Lung (tissue), 12 donors: ENCODE data around the gene GLT6D1. TPM values are rescaled to one million over a fixed set of nuclear protein-coding genes. Genes with fewer than 3 reads are reported as not detected.

Experiments
- ATAC-seq: fragments of 200-7000 bp; cut with Tn5 transposase; one replicate; pipeline ENCODE4 v1.9.1; 2020; ENCODE audit warnings: moderate number of reproducible peaks; ENCODE audit not compliant: insufficient read depth, low FRiP score
- DNase-seq, 3 donors: peaks; one replicate each; pipeline ENCODE4 v3.0.0-alpha.2; 2013 to 2017
- H3K27ac ChIP-seq, 2 donors: one replicate each; pipeline ENCODE4 v1.5.1; 2013; ENCODE audit warnings: mild to moderate bottlenecking in 2 of 2, moderate library complexity in 2 of 2, control low read depth in 1 of 2, inconsistent platforms in 1 of 2, low read depth in 1 of 2, low read length in 1 of 2
- H3K27me3 ChIP-seq, 3 donors: one replicate each; pipeline ENCODE4 v1.5.1; 2013; ENCODE audit warnings: low read length in 2 of 3; ENCODE audit not compliant: control insufficient read depth in 3 of 3, insufficient read depth in 3 of 3
- H3K36me3 ChIP-seq, 4 donors: one replicate each; pipeline ENCODE4 v1.5.1; 2013; ENCODE audit warnings: low read length in 4 of 4, mild to moderate bottlenecking in 1 of 4, moderate library complexity in 1 of 4; ENCODE audit not compliant: control insufficient read depth in 4 of 4, insufficient read depth in 4 of 4
- H3K4me1 ChIP-seq, 5 donors: one replicate each; pipeline ENCODE4 v1.5.1; 2013; ENCODE audit warnings: low read length in 5 of 5, mild to moderate bottlenecking in 2 of 5, moderate library complexity in 1 of 5; ENCODE audit not compliant: control insufficient read depth in 5 of 5, insufficient read depth in 5 of 5
- H3K4me3 ChIP-seq: one replicate; pipeline ENCODE4 v1.5.1; 2013; ENCODE audit warnings: mild to moderate bottlenecking, control low read depth, moderate library complexity
- H3K9ac ChIP-seq, 2 donors: one replicate each; pipeline ENCODE4 v1.5.1; 2013; ENCODE audit warnings: low read length in 2 of 2, control low read depth in 1 of 2; ENCODE audit not compliant: insufficient read depth in 1 of 2
- H3K9me3 ChIP-seq, 4 donors: one replicate each; pipeline ENCODE4 v1.5.1; 2013; ENCODE audit warnings: low read length in 3 of 4, mild to moderate bottlenecking in 1 of 4, moderate library complexity in 1 of 4; ENCODE audit not compliant: control insufficient read depth in 4 of 4, insufficient read depth in 3 of 4
- WGBS, 2 donors: extraction: QIAGEN DNeasy Blood & Tissue Kit; methylation state at CpG; one replicate each; pipeline ENCODE4 v1.1.7; 2013; 5-methylcytosine and 5-hydroxymethylcytosine counted together
- polyA plus RNA-seq, 2 donors: library from polyadenylated mRNA; stranded (reverse); fragments of 200-250 nt; gene quantifications; one replicate each; pipeline ENCODE4 v1.2.1, GENCODE V29; 2013
- total RNA-seq, 2 donors: library from RNA; depleted of rRNA in 1 of 2; stranded (reverse); fragments of >200 nt in 1 of 2; gene quantifications; one replicate each; pipeline ENCODE4 v1.2.1, GENCODE V29; 2014 to 2021
- TF ChIP-seq, protein P1 (sequence below): IDR thresholded peaks from 2 replicates; pipeline ENCODE4 v1.5.1; 2012; ENCODE audit warnings: mild to moderate bottlenecking; ENCODE audit errors: control extremely low read depth, extremely low read depth
- donor health status: control.
- donor health status: control.
- donor health status: Bipolar disorder and iron deficiency.
- donor health status: healthy.
- donor health status: DM: yes; HTN: yes; CAD: no.

Gene GLT6D1
- total and polyA plus RNA-seq, 4 donors, result not detected

- peaks cover 0 to 5% (median 0%) of the 10 kb centered on the region in 3 donors for H3K27me3 ChIP-seq
- 56 to 74% methylated on average over 5 of the region's 5 CpGs for WGBS, 2 donors
- H3K36me3 ChIP-seq, result no peaks in the 10 kb centered on the region
- H3K4me1 ChIP-seq, result peaks cover 0 to 3% (median 0%) of the 10 kb centered on the region in 5 donors
- H3K9me3 ChIP-seq, result peaks cover 0 to 3% (median 0%) of the 10 kb centered on the region in 4 donors
- peak in 1 of 3 donors; percentile 1 for DNase-seq
- no peak overlapping the region for H3K4me3 ChIP-seq
- H3K27ac ChIP-seq, result no peak overlapping the region
- TF ChIP-seq, protein P1, sequence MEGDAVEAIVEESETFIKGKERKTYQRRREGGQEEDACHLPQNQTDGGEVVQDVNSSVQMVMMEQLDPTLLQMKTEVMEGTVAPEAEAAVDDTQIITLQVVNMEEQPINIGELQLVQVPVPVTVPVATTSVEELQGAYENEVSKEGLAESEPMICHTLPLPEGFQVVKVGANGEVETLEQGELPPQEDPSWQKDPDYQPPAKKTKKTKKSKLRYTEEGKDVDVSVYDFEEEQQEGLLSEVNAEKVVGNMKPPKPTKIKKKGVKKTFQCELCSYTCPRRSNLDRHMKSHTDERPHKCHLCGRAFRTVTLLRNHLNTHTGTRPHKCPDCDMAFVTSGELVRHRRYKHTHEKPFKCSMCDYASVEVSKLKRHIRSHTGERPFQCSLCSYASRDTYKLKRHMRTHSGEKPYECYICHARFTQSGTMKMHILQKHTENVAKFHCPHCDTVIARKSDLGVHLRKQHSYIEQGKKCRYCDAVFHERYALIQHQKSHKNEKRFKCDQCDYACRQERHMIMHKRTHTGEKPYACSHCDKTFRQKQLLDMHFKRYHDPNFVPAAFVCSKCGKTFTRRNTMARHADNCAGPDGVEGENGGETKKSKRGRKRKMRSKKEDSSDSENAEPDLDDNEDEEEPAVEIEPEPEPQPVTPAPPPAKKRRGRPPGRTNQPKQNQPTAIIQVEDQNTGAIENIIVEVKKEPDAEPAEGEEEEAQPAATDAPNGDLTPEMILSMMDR, result no peak
- H3K9ac ChIP-seq, result no peak overlapping the region
- no peak for ATAC-seq
Observed at GRCh38 chr9:135600296-135600817, 39.0 kb downstream of the GLT6D1 start.

- Histone ChIP-seq H3K9me3 (peaks cover 0 to 4% (median 1%) of the 10 kb centered on the region in 4 donors), H3K27me3 (peaks cover 0 to 5% (median 0%) of the 10 kb centered on the region in 3 donors), H3K27ac (no peak overlapping the region), H3K4me1 (no peaks in the 10 kb centered on the region), H3K4me3 (no peak overlapping the region), H3K9ac (no peak overlapping the region), H3K36me3 (no peaks in the 10 kb centered on the region)
- DNase-seq (no peak), ATAC-seq (no peak)
- 42 to 62% methylated on average over 2 of the region's 2 CpGs for WGBS, 2 donors
- TF ChIP-seq, protein P1, result no peak
Observed at GRCh38 chr9:135596211-135596610, 43.1 kb downstream of the GLT6D1 start.

GRCh38 chr9:135592625-135593024, 46.7 kb downstream of the GLT6D1 start:
- Histone ChIP-seq H3K27me3 (peaks cover 0 to 5% (median 0%) of the 10 kb centered on the region in 3 donors), H3K4me3 (no peak overlapping the region), H3K9ac (no peak overlapping the region), H3K27ac (no peak overlapping the region), H3K4me1 (no peaks in the 10 kb centered on the region), H3K9me3 (peaks cover 0 to 4% (median 1%) of the 10 kb centered on the region in 4 donors), H3K36me3 (no peaks in the 10 kb centered on the region)
- no peak for ATAC-seq
- TF ChIP-seq, protein P1, result no peak
- WGBS, 2 donors, result 86 to 93% methylated on average over 12 to 13 of the region's 13 CpGs
- no peak for DNase-seq

DNA sequence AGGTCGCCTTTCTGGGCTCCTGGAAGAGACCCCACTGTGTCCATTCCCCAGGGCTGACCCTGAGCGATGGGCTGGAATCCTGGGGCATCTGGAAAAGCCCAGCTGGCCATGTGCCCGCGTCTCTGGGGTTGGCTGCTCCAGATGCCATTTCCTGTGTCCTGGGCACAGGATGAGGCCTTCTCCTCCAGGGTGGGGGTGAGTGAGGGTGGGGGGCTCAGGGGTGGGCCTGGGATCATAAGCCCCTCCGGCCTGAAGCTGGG, 47.1 kb downstream of the GLT6D1 start:
- no peak overlapping the region for H3K9ac ChIP-seq
- H3K4me1 ChIP-seq, result no peaks in the 10 kb centered on the region
- DNase-seq (no peak), ATAC-seq (no peak)
- H3K27me3 ChIP-seq, result peaks cover 0 to 5% (median 0%) of the 10 kb centered on the region in 3 donors
- H3K9me3 ChIP-seq, result peaks cover 0 to 4% (median 1%) of the 10 kb centered on the region in 4 donors
- WGBS, 2 donors, result 70 to 72% methylated on average over 5 of the region's 5 CpGs
- TF ChIP-seq, protein P1, result no peak
- H3K27ac ChIP-seq, result no peak overlapping the region
- H3K4me3 ChIP-seq, result no peak overlapping the region
- no peaks in the 10 kb centered on the region for H3K36me3 ChIP-seq
